Stomach smooth muscle (tissue), 2 donors: Measurements from ENCODE around the gene LDLRAD4.

ENCODE experiments used
- H3K27ac ChIP-seq: one replicate; pipeline ENCODE4 v1.7.0; 2013; ENCODE audit warnings: mild to moderate bottlenecking, low read length, inconsistent platforms
- H3K27me3 ChIP-seq, 2 donors: one replicate each; pipeline ENCODE4 v1.7.0; 2013; ENCODE audit warnings: low read length in 2 of 2; ENCODE audit not compliant: insufficient read depth in 2 of 2, control insufficient read depth in 1 of 2
- H3K36me3 ChIP-seq, 2 donors: one replicate each; pipeline ENCODE4 v1.7.0; 2013; ENCODE audit warnings: low read length in 2 of 2; ENCODE audit not compliant: control insufficient read depth in 2 of 2, insufficient read depth in 2 of 2
- H3K4me1 ChIP-seq: one replicate; pipeline ENCODE4 v1.7.0; 2013; ENCODE audit warnings: low read length; ENCODE audit not compliant: control insufficient read depth, insufficient read depth
- H3K4me3 ChIP-seq, 2 donors: one replicate each; pipeline ENCODE4 v1.7.0; 2013; ENCODE audit warnings: low read length in 2 of 2
- H3K9ac ChIP-seq, 2 donors: one replicate each; pipeline ENCODE4 v1.7.0; 2013; ENCODE audit warnings: low read length in 2 of 2, mild to moderate bottlenecking in 1 of 2
- H3K9me3 ChIP-seq, 2 donors: one replicate each; pipeline ENCODE4 v1.7.0; 2013; ENCODE audit warnings: low read length in 2 of 2; ENCODE audit not compliant: control insufficient read depth in 2 of 2
- donor health status: healthy.
- donor health status: Pancreatic carcinoma.

The LDLRAD4 gene

GRCh38 chr18:13199169-13199568, 19.4 kb upstream of the LDLRAD4 start:
- no peaks in the 10 kb centered on the region for H3K4me1 ChIP-seq
- no peak overlapping the region for H3K9ac ChIP-seq
- no peak overlapping the region for H3K27ac ChIP-seq
- H3K9me3 ChIP-seq: peaks cover under 1 to 6% of the 10 kb centered on the region in 2 donors
- no peak overlapping the region for H3K4me3 ChIP-seq
- peaks cover 0 to 2% of the 10 kb centered on the region in 2 donors for H3K27me3 ChIP-seq
- H3K36me3 ChIP-seq: no peaks in the 10 kb centered on the region

DNA sequence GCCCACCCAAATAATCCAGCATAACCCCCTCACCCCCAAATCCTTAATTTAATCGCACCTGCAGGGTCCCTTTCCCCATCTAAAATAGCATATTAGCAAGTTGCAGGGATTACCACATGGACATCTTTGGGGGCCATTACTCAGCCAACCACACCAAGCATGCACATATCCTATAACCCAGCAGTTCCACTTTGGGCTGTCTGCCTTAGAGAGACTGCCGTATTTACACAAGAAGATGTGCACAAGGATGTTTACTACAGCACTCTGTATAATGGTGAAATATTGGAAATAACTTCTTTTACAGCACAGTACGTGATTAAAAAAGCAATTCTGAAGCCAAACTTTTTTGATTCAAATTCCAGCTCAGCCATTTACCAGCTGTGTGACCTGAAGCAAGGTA, 17.3 kb upstream of the LDLRAD4 start:
- no peak overlapping the region for H3K27ac ChIP-seq
- peaks cover 0 to 2% of the 10 kb centered on the region in 2 donors for H3K27me3 ChIP-seq
- no peak overlapping the region for H3K4me3 ChIP-seq
- no peak overlapping the region for H3K9ac ChIP-seq
- peaks cover 0 to 6% of the 10 kb centered on the region in 2 donors for H3K9me3 ChIP-seq
- no peaks in the 10 kb centered on the region for H3K36me3 ChIP-seq
- no peaks in the 10 kb centered on the region for H3K4me1 ChIP-seq

- Histone ChIP-seq H3K27me3 (peaks cover 0 to 2% of the 10 kb centered on the region in 2 donors), H3K9ac (no peak overlapping the region), H3K9me3 (peaks cover 0 to 6% of the 10 kb centered on the region in 2 donors), H3K27ac (no peak overlapping the region), H3K4me1 (no peaks in the 10 kb centered on the region), H3K4me3 (no peak overlapping the region), H3K36me3 (no peaks in the 10 kb centered on the region)
Measured at GRCh38 chr18:13202571-13202970, 16.0 kb upstream of the LDLRAD4 start.

DNA sequence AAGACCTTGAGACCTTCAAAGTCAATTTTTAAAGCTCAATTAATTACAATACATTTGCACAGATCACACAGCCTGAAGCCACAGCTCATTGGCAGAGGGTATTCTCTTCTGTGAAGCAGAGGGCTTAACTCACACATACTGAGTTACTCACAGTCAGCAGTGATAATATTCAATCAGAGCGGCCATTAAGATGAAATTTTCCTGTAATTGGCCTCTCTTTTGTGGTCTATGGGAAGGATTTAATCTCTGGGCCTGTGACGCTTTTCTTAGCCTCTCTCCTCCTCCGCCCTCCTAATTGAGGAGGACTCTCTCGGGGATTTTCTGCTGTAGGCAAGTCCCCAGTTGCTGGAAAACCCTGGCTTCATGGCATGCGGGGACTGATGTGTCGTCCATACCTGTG, 12.3 kb upstream of the LDLRAD4 start:
- peaks cover 0 to 2% of the 10 kb centered on the region in 2 donors for H3K27me3 ChIP-seq

DNA sequence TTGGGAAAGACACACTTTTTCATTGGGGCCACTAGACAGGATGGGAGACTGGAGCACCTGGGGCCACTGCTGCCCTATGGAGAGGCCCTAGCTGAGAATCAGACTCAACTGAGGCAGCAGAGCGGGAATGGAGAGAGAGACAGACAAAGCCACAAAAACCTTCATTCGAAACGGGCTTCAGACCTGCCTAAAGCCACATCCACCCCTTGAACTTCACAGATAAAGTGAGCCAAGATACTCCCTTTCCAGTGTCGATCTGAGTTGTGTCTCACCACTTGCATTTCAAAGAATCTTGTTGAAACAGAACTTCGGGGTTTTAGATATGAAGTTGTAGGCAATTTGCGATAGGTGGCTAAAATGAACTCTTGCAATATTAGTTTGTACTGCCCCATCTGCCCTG, 11.3 kb upstream of the LDLRAD4 start:
- Histone ChIP-seq H3K36me3 (no peaks in the 10 kb centered on the region), H3K9ac (no peak overlapping the region), H3K27me3 (peaks cover 0 to 2% of the 10 kb centered on the region in 2 donors), H3K4me1 (no peaks in the 10 kb centered on the region), H3K27ac (no peak overlapping the region), H3K4me3 (no peak overlapping the region), H3K9me3 (no peaks in the 10 kb centered on the region)

More for the DNA sequence above, 12.3 kb upstream of the LDLRAD4 start:
- no peaks in the 10 kb centered on the region for H3K4me1 ChIP-seq
- H3K36me3 ChIP-seq: no peaks in the 10 kb centered on the region
- H3K9me3 ChIP-seq: no peaks in the 10 kb centered on the region
- no peak overlapping the region for H3K9ac ChIP-seq
- no peak overlapping the region for H3K4me3 ChIP-seq
- no peak overlapping the region for H3K27ac ChIP-seq

GRCh38 chr18:13211534-13211933, 7.0 kb upstream of the LDLRAD4 start:
- no peak overlapping the region for H3K9ac ChIP-seq
- H3K27me3 ChIP-seq: no peaks in the 10 kb centered on the region
- no peak overlapping the region for H3K4me3 ChIP-seq
- H3K36me3 ChIP-seq: no peaks in the 10 kb centered on the region
- H3K9me3 ChIP-seq: no peaks in the 10 kb centered on the region
- H3K27ac ChIP-seq: no peak overlapping the region
- H3K4me1 ChIP-seq: no peaks in the 10 kb centered on the region

DNA sequence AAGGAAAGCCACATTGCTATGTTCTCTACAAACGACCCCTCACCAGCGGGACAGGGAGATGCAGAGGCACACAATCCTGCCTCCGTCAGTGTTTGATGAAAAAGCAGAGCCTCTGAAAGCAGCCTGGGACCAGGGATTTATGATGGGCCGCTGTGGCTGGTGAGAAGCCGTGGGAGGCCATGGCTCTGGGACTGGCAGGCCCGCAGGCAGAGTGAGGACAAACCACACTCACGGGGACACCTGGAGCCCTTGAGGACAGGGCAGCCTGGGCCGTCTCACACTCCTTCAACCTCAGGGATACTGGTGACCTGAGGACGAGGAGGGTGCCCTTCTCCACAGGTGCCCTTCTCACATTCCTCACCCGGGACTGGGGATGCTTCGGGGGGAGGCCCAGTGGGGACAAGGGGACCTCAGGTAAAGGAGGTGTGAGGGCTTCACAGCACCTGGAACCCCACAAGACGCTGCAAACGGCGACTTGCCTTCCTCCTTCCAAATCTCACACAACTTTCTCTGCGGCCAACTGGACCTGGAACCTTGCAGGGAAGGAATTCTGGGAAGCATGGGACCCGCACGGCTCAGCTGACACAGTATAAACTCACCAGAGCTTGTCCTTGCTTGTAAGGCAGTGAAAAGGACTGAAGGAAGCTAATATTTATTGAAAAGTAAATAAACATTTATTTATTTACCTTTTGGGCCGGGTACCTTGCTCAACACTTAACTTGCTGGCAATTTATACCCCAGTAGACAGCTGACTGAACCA, 5.3 kb upstream of the LDLRAD4 start:
- Histone ChIP-seq H3K27me3 (no peaks in the 10 kb centered on the region), H3K9ac (no peak overlapping the region), H3K4me3 (no peak overlapping the region), H3K9me3 (no peaks in the 10 kb centered on the region), H3K4me1 (peaks cover 7% of the 10 kb centered on the region), H3K27ac (no peak overlapping the region), H3K36me3 (no peaks in the 10 kb centered on the region)

DNA sequence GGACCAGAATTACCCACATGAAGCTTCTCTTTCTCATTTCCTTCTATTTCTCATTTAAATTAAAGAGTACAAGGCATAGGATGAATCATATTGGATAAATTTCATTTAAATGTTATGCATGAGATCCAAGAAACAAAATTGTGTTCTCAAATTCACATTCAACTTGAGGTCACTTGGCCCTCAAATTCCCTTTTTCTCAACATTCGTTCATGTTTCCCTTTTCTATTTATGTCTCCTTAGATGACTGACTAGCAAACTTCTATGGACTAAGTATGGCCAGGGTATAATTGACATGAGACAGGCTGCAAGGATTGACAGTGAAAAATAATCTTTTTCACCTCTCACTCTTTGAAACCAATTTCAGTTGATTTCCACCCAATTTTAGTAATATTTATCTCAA, 4.0 kb upstream of the LDLRAD4 start:
- Histone ChIP-seq H3K9ac (no peak overlapping the region), H3K4me1 (peaks cover 15% of the 10 kb centered on the region), H3K27me3 (no peaks in the 10 kb centered on the region), H3K4me3 (no peak overlapping the region), H3K27ac (no peak overlapping the region), H3K36me3 (no peaks in the 10 kb centered on the region), H3K9me3 (no peaks in the 10 kb centered on the region)

DNA sequence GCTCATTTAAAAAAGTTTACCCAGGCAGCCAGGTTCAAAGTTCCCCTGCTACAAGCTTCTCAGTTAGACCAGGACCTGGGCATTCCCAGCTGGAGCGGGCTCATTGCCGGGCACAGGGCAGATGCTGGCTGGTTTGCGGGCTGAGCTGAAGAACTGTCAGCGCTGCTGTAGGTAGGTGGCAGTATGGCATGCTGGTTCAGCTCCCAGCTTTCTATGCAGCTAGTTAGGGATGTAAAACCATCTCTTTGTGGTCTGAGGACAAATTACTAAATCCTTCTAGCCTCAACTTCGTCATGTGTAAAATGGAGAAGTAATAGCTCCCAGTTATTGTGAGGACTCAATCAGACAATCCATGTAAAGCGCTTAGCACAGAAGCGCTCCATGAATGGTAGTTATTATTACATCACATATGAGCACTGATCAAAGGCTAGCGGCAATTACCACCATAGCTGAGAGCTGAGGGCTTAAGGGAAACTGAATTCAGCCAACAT, 2.4 kb upstream of the LDLRAD4 start:
- Histone ChIP-seq H3K9ac (no peak overlapping the region), H3K4me1 (peaks cover 28% of the 10 kb centered on the region), H3K27ac (no peak overlapping the region), H3K9me3 (no peaks in the 10 kb centered on the region), H3K4me3 (no peak overlapping the region), H3K27me3 (no peaks in the 10 kb centered on the region), H3K36me3 (no peaks in the 10 kb centered on the region)

DNA sequence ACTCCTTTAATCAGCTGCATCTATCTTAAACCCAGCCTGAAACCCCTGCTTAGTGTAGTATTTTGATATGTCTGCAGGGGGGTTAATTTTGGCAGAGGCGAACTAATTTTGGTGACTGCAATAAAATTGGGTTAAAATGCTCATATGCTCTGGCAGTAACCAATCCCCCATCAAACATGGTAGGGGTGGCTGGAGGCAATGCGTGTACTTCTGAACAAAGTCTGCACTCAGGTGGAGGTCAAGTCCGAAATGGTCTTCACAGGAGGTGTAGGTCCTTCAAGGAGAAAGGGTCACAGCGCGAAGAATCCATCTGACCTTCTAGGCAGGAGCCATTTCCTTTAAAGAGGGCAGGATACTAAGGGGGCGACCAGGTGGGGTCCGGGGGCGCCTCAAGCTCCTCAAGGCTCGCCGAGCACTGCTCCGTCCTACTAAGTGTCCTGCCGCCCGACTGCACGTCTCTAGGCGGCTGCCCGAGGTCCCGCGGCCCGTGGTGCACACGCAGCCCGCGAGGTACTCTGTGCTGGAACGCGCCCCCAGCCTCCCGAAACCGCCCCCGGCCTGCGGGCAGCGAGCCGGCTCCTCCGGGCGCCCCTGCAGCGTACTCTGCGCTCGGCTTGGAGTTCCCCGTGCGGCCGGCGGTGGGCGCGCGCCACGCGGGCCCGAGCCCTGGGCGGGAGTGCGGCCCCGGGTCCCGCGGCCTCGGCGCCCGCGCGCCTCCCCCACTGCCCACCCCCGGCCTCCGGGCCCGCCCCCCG, 1.7 kb upstream of the LDLRAD4 start:
- Histone ChIP-seq H3K36me3 (no peaks in the 10 kb centered on the region), H3K4me1 (peaks cover 28% of the 10 kb centered on the region), H3K4me3 (peak overlapping the region; percentile 56 to 80), H3K27me3 (no peaks in the 10 kb centered on the region), H3K9ac (peak overlapping the region; percentile 5 to 30), H3K9me3 (no peaks in the 10 kb centered on the region), H3K27ac (no peak overlapping the region)
